Gastroesophageal sphincter (tissue), 4 donors: Measurements from ENCODE around the gene IER2. TPM values are rescaled to one million over a fixed set of nuclear protein-coding genes. Genes with fewer than 3 reads are reported as not detected.
A peak's percentile ranks its signal among the peaks of the same experiment; 100 is the strongest.

Experiments
- ATAC-seq: fragments of 150-250 bp; one replicate; pipeline ENCODE4 v1.9.1; 2016; ENCODE audit warnings: mild to moderate bottlenecking, moderate library complexity
- H3K27ac ChIP-seq, 4 donors: fragments of 200-600 bp; sonication (generic) in 3 of 4; 1 replicate in 3 of 4; 2 replicates in 1 of 4; pipeline ENCODE4 v1.5.1; 2016 to 2019
- H3K27me3 ChIP-seq: fragments of 200-600 bp; sonication (generic); one replicate; pipeline ENCODE4 v1.5.1; 2019
- H3K36me3 ChIP-seq, 2 donors: fragments of 200-600 bp; sonication (generic); one replicate each; pipeline ENCODE4 v1.5.1; 2019; ENCODE audit warnings: control low read depth in 1 of 2
- H3K4me1 ChIP-seq, 3 donors: fragments of 200-600 bp; sonication (generic); 1 replicate in 2 of 3; 2 replicates in 1 of 3; pipeline ENCODE4 v1.5.1; 2016 to 2019; ENCODE audit warnings: control low read depth in 2 of 3
- H3K4me3 ChIP-seq, 2 donors: fragments of 200-600 bp; sonication (generic); one replicate each; pipeline ENCODE4 v1.5.1; 2019; ENCODE audit warnings: mild to moderate bottlenecking in 1 of 2, moderate library complexity in 1 of 2
- H3K9me3 ChIP-seq, 3 donors: fragments of 200-600 bp; sonication (generic); one replicate each; pipeline ENCODE4 v1.5.1; 2017 to 2019; ENCODE audit warnings: control low read depth in 2 of 3
- EP300 ChIP-seq: sonication (generic); formaldehyde crosslinking; IDR thresholded peaks from one replicate; pipeline ENCODE4 v1.6.1; 2017; ENCODE audit warnings: antibody characterized with exemption, mild to moderate bottlenecking
- POLR2A ChIP-seq, 2 donors: fragments of 450-650 bp; IDR thresholded peaks; one replicate each; pipeline ENCODE4 v1.6.1; 2017; ENCODE audit warnings: antibody characterized with exemption in 2 of 2, mild to moderate bottlenecking in 2 of 2, moderate library complexity in 1 of 2
- POLR2AphosphoS5 ChIP-seq: sonication (generic); formaldehyde crosslinking; IDR thresholded peaks from one replicate; pipeline ENCODE4 v1.6.1; 2017; ENCODE audit warnings: antibody characterized with exemption
- WGBS, 2 donors: methylation state at CpG; one replicate each; pipeline ENCODE4 v1.1.5; 2018; ENCODE audit warnings: low coverage in 1 of 2; 5-methylcytosine and 5-hydroxymethylcytosine counted together
- total RNA-seq, 4 donors: library from RNA; depleted of rRNA; stranded (reverse); fragments of >200 nt; gene quantifications; one replicate each; pipeline ENCODE4 v1.1.0, GENCODE V29; 2016
- TF ChIP-seq, protein P1 (sequence below), 4 experiments: fragments of 200-600 bp in 2 of 4; fragments of 450-650 bp in 2 of 4; sonication (generic) in 1 of 4; IDR thresholded peaks; one replicate each; pipeline ENCODE4 v1.5.1; 2017 to 2019; ENCODE audit warnings: antibody characterized with exemption in 4 of 4, mild to moderate bottlenecking in 2 of 4, moderate library complexity in 2 of 4

The IER2 gene
- total RNA-seq, 4 donors from 2014 or later, result 33.8 to 62.1 (median 48.0) TPM

DNA sequence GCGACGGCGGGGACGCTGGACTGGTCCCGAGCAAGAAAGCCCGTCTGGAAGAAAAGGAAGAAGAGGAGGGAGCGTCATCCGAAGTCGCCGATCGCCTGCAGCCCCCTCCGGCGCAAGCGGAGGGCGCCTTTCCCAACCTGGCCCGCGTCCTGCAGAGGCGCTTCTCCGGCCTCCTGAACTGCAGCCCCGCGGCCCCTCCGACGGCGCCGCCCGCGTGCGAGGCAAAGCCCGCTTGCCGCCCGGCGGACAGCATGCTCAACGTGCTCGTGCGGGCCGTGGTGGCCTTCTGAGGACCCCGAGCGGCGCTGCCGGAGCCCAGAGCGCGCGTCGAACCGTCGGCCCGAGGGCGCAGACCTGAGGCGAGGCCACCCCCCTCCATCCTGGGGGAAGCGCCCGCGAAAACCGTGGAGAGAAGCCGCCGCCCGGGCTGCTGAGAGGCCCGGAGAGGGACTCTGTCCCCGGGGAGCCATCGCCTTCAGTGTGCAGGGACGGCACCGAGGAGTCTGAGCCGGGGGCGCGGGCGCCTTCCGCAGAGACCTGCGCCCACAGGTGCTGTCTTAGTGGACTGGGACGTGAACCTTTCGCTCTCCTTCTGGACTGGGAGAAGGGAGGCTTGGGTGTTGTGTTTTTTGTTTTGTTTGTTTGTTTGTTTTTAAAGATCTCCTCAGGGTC lies 3.5 kb downstream of the IER2 start:
- WGBS, 2 donors, result 0% methylated on average over 6 to 10 of the region's 69 CpGs
- ATAC-seq, result no peak
- Histone ChIP-seq H3K4me3 (peak overlapping the region; percentile 46 to 96), H3K27me3 (no peaks in the 10 kb centered on the region), H3K27ac (peak overlapping the region; percentile 93 to 100 (median 98)), H3K9me3 (no peaks in the 10 kb centered on the region), H3K4me1 (peaks cover 0 to 54% (median 20%) of the 10 kb centered on the region in 3 donors), H3K36me3 (no peaks in the 10 kb centered on the region)
- TF ChIP-seq POLR2A (IDR thresholded peaks at IDR 0.05) (peak in 1 of 2 donors; percentile 32), POLR2AphosphoS5 (no peak)
- TF ChIP-seq, protein P1, sequence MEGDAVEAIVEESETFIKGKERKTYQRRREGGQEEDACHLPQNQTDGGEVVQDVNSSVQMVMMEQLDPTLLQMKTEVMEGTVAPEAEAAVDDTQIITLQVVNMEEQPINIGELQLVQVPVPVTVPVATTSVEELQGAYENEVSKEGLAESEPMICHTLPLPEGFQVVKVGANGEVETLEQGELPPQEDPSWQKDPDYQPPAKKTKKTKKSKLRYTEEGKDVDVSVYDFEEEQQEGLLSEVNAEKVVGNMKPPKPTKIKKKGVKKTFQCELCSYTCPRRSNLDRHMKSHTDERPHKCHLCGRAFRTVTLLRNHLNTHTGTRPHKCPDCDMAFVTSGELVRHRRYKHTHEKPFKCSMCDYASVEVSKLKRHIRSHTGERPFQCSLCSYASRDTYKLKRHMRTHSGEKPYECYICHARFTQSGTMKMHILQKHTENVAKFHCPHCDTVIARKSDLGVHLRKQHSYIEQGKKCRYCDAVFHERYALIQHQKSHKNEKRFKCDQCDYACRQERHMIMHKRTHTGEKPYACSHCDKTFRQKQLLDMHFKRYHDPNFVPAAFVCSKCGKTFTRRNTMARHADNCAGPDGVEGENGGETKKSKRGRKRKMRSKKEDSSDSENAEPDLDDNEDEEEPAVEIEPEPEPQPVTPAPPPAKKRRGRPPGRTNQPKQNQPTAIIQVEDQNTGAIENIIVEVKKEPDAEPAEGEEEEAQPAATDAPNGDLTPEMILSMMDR (IDR thresholded peaks at IDR 0.05), result peak in 1 of 4 experiments; percentile 49

DNA sequence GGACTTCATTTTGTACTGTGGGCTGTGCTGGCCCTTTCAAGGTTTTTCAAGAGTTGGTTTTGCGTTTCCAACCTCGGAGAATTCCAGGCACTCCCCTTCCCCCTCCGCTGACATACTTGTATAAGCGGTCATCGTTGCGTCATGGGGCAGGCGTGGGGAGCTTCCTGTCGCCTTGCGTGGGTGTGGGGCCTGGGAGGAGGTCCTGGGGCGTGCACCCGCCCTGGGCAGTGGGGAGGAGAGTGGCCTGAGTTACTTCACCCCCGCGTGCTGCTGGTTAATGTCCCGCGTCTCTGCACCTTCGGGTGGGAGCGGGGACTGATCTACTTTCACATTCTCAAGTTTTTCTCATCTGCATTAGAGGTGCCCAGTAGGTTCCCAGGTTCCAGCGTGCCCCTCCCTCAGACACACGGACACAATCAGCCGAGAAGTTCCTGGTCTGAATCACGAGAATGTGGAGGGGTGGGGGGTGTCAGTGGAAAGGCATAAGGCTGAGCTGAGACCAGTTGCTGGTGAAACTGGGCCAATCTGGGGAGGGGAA lies 4.1 kb downstream of the IER2 start:
- H3K27ac ChIP-seq, result peak overlapping the region; percentile 93 to 100 (median 98)
- H3K9me3 ChIP-seq, result no peaks in the 10 kb centered on the region
- TF ChIP-seq, protein P1 (IDR thresholded peaks at IDR 0.05), result peak in 2 of 4 experiments; percentile 4 to 10
- TF ChIP-seq EP300, result no peak
- peak; percentile 98 for TF ChIP-seq POLR2AphosphoS5
- TF ChIP-seq POLR2A (IDR thresholded peaks at IDR 0.05), result peak; percentile 58 to 85
- ATAC-seq, result peak; percentile 26
- peak overlapping the region; percentile 46 to 96 for H3K4me3 ChIP-seq
- no peaks in the 10 kb centered on the region for H3K27me3 ChIP-seq
- peaks cover 0 to 48% (median 16%) of the 10 kb centered on the region in 3 donors for H3K4me1 ChIP-seq
- H3K36me3 ChIP-seq, result no peaks in the 10 kb centered on the region
- 3% methylated on average over 7 of the region's 21 CpGs; no CpG with 5 or more reads in 1 of the 2 donors for WGBS, 2 donors

DNA sequence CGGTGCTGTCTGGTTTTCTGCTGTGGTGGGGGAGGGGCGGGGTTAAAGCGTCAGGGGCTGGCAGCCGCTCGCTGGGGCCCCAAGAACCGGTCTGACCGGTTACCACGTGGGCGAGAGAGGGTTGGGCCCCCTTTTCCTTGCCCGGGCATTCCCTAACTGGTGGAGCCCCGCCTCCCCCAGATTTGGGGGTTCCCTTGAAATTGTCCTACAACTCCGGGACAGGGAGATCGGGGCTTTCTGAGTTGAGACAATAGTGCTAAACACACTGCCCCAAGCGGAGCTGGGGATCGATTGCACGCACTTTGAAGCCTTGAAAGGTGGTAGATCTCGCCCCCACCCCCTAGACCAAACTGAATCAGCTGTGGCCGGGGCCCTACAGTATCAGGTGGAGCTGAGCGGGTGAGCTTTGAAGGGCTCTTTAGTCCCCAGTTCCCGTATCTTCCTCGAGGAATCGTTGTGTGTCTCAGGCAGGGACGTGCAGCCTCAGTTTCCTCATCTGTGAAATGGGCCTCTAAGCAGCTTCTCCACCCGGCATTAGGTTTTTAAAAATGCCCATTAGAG lies 4.8 kb downstream of the IER2 start:
- Histone ChIP-seq H3K27me3 (no peaks in the 10 kb centered on the region), H3K4me1 (peaks cover 0 to 41% (median 16%) of the 10 kb centered on the region in 3 donors), H3K36me3 (no peaks in the 10 kb centered on the region), H3K4me3 (peak overlapping the region; percentile 46 to 96), H3K9me3 (no peaks in the 10 kb centered on the region), H3K27ac (peak overlapping the region; percentile 93 to 100 (median 98))
- TF ChIP-seq POLR2AphosphoS5 (peak; percentile 37), EP300 (no peak), POLR2A (IDR thresholded peaks at IDR 0.05) (peak in 1 of 2 donors; percentile 2)
- TF ChIP-seq, protein P1 (IDR thresholded peaks at IDR 0.05), result peak in 2 of 4 experiments; percentile 8 to 11
- WGBS, 2 donors, result 7 to 25% methylated on average over 3 to 7 of the region's 24 CpGs
- ATAC-seq, result no peak

DNA sequence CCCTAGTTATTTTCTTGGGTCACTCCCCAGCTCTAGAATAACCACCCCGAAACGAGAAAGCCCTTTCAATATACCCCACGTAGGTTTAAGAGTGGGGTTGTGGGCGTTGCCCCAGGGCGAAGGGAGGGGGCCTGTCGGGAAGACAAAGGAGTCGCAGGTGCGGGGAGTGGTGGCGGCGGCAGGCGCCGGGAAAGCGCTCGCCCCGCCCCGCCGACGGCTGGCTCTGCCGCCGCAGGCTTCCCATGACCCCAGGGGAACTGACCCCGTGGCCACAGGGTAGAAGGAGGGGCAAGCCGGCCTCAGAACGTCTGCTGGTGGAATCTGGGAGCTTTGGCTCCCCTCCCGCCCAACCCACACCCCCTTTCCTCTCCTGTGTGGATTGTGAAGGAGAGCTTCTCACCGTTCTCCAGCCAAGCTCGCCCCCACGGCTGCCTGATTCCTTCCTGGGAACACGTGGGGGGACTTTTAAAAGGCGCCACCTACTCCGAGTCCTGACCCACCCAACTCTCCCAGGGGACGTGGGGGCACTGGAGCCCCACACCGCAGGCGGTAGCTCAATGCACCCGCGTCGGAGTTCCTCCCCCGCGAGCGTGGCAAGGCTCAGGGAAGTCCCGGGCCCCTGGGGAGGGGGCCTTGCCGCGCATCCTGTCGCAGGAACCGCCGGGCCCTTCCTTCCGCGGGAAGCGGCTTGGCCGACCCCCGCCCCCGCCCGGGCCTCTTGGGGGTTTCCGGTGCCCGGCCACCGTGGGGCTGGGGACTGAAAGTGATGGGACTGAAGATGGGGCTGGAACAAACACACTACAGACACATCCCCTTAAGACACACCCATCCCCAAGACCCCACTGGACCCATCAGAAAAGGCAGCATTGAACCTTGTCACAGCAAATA lies 5.5 kb downstream of the IER2 start:
- Histone ChIP-seq H3K4me3 (peak overlapping the region; percentile 46 to 96), H3K4me1 (peaks cover 0 to 41% (median 16%) of the 10 kb centered on the region in 3 donors), H3K27me3 (no peaks in the 10 kb centered on the region), H3K9me3 (no peaks in the 10 kb centered on the region), H3K27ac (peak overlapping the region; percentile 93 to 100 (median 98)), H3K36me3 (no peaks in the 10 kb centered on the region)
- WGBS, 2 donors, result 0 to 11% methylated on average over 3 to 4 of the region's 55 CpGs
- ATAC-seq, result peak; percentile 11
- TF ChIP-seq, protein P1 (IDR thresholded peaks at IDR 0.05), result no peak
- peak; percentile 4 to 41 for TF ChIP-seq POLR2A (IDR thresholded peaks at IDR 0.05)
- TF ChIP-seq POLR2AphosphoS5, result no peak
- TF ChIP-seq EP300, result no peak
